K562 (cell line): ENCODE results near the gene CD244.

Experiments used
- CEBPB ChIP-seq: fragments of 450-650 bp; IDR thresholded peaks from 2 replicates; pipeline ENCODE4 v1.6.1; 2016; ENCODE audit warnings: missing genetic modification characterization, missing compliant biosample characterization
- RNF219 ChIP-seq: fragments of 250-450 bp; sonication (Bioruptor Pico); IDR thresholded peaks from 2 replicates; pipeline ENCODE4 v1.5.0; 2022; ENCODE audit warnings: mild to moderate bottlenecking

GRCh38 chr1:160907976-160908375, 45.3 kb upstream of the CD244 start:
- no peak for TF ChIP-seq RNF219 (CRISPR knock-in tag)
- no peak for TF ChIP-seq CEBPB
